GM21528 (cell line): ENCODE measurements around the gene CACFD1.

ENCODE experiments used
- ATAC-seq: cut with Tn5 transposase; IDR thresholded peaks from one replicate; pipeline ENCODE4 v1.9.1; 2021; ENCODE audit warnings: mild to moderate bottlenecking, moderate library complexity; ENCODE audit not compliant: unreplicated experiment, low FRiP score

The CACFD1 gene

GRCh38 chr9:133495327-133496293 lies 35.8 kb downstream of the CACFD1 start:
- no peak for ATAC-seq

DNA sequence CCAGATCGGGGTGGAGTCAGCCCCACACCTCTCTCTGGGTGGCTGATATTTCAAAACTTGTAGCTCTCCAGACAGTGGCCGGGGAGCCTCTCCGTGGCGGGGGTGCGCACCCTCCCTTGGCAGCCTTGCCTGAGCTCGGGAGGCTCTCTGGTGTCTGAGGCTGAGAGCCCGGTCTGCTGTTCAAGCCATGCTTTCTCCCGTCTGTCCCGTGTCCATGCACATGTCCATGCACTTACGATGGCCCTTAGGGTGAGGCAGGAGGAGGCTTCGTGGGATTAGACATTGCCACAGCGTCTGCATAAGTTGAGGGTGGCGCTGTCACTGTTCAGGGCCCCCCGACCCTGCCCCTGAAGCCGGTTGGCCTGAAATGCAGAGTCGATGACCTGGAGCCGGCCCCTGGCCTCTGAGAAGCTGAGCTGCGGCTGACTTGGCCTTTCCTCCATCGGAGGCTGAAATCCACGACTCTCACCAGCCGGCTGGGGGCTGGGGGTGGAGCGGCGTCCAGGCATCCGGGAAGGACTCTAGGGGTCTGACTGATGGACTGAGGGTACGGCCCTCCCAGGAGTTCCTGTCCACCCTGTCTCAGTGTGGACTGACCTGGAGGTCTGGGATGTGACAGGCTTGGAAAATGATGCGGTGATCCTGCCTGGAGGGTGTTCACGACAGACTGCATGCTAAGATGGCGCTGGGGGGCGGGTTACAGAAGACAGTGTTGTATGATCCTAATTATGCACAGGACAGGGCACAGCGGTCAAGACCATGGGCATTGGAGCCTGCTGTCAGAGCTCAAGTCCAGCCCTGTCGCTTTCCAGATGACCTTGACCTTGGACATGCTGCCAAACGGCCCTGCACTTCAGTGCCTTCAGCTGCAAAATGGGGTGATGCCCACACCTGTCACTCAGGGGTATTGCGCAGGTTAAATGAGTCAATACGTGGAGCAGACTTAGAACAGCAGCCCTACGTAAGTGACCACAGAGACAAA lies 37.4 kb downstream of the CACFD1 start:
- ATAC-seq = no peak

- ATAC-seq = no peak
Observed at GRCh38 chr9:133499132-133499891, 39.5 kb downstream of the CACFD1 start.

DNA sequence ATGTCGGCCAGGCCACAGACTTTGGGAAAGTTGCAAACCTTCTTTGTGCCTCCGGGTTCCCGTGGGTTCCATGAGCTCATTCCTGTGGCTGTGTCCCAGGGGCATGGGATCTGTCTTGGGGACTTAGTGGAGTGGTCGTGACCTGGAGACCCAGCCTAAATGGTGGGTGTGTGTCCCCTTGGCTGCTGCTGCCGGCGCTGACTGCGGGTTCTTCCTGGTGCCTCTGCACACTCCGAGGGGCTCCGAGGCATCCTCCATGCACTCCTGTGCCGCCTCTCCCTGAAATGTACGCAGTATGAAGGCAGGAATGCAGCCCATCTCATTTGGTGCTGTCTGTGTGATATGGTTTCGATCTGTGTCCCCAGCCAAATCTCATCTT lies 40.1 kb downstream of the CACFD1 start:
- no peak for ATAC-seq

- no peak for ATAC-seq
Observed at GRCh38 chr9:133502112-133502511, 42.3 kb downstream of the CACFD1 start.

GRCh38 chr9:133505186-133505830 lies 45.5 kb downstream of the CACFD1 start:
- ATAC-seq = no peak

GRCh38 chr9:133505901-133506652 lies 46.3 kb downstream of the CACFD1 start:
- no peak for ATAC-seq

DNA sequence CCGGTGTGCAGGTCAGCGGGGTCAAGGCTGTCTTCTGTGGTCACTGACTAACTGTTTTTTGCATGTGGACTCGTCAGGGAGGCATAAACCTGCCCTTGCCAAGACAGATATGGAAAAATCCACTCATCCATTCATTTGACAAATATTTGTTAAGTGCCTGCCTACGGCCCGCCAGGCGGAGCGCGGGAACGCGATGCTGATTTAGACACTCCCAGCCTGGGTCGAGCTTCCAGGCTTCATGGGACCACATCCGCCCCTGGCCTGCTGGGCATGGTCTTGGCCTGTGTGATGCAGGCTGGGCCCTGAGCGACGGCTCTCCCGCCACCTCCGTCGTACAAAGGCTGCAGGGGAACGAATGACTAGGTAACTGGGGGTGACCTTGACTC lies 46.9 kb downstream of the CACFD1 start:
- no peak for ATAC-seq

DNA sequence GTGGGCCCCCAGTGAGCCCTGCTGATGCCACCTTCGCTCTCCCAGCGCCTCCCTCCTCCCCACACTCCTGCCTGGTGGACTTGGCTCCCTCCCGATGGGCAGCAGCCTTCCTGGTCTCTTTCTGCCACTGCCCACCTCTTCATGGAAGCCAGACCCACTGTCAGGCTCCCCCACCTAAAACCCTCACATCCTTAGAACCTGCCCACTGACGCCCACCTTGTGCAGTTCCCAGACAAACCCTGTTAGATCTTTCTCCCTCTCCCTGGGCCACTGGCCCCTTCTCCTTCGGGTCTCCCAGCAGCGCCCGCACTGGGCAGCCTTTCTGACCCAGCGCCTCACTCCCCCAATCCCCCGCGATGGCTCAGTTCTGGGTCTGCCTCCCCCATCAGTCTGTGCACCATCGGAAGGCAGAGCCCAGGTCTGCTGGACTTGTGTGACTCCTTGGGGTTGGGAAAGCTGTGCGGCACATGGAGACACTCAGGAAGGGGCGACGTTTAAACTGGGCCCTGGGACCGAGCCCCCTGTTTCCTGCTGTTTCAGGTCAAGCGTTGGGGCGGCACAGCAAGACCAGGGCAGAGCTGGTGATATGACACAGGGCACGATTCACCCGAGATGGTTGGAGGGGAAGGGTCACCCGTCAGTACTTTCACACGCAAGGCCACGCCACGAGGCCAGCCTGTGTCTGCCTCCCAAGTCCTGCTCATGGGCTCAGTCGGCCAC lies 47.6 kb downstream of the CACFD1 start:
- ATAC-seq = no peak

GRCh38 chr9:133508046-133508445 lies 48.3 kb downstream of the CACFD1 start:
- no peak for ATAC-seq

GRCh38 chr9:133509179-133510083 lies 49.7 kb downstream of the CACFD1 start:
- ATAC-seq = no peak

DNA sequence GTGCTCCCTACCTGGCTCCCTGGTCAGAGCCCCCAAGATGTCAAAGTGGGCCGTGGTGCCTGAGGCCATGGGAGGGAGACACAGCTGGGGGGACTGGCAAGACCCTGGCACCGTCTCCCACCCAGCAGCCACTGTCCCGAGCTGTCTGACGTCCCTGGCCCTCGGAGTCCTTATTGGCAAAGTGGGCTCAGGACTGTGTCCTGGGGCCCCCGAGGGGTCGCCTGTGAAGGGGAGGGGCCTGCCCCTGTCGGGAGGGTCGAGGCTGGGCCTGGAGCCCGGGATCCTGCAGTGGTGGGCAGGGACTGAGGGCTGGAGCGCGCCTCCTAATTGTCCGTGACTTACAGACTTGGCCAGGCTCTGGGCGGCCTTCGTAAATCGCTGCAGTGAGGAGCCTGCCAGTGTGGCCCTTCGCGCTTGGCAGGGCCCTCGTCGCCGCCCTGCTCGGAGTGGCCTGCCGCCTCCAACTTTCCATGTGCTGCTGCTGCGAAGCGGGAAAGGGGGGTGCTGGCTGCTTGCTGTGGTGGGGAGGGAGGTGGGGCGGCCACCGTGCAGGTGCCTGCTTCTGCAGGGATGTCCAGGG lies 51.2 kb downstream of the CACFD1 start:
- ATAC-seq = no peak

DNA sequence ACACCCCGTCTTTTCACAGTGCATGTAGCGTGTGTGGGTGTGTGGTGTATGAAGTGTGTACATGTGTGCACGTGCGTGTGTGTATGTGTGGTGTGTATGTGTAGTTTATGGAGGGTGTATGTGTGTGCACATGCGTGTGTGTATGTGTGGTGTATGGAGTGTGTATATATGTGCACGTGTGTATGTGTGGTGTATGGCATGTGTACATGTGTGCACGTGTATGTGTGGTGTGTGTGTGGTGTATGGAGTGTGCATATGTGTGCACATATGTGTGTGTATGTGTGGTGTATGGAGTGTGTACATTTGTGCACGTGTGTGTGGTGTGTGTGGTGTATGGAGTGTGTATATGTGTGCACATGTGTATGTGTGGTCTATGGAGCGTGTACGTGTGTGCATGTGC lies 51.8 kb downstream of the CACFD1 start:
- no peak for ATAC-seq

DNA sequence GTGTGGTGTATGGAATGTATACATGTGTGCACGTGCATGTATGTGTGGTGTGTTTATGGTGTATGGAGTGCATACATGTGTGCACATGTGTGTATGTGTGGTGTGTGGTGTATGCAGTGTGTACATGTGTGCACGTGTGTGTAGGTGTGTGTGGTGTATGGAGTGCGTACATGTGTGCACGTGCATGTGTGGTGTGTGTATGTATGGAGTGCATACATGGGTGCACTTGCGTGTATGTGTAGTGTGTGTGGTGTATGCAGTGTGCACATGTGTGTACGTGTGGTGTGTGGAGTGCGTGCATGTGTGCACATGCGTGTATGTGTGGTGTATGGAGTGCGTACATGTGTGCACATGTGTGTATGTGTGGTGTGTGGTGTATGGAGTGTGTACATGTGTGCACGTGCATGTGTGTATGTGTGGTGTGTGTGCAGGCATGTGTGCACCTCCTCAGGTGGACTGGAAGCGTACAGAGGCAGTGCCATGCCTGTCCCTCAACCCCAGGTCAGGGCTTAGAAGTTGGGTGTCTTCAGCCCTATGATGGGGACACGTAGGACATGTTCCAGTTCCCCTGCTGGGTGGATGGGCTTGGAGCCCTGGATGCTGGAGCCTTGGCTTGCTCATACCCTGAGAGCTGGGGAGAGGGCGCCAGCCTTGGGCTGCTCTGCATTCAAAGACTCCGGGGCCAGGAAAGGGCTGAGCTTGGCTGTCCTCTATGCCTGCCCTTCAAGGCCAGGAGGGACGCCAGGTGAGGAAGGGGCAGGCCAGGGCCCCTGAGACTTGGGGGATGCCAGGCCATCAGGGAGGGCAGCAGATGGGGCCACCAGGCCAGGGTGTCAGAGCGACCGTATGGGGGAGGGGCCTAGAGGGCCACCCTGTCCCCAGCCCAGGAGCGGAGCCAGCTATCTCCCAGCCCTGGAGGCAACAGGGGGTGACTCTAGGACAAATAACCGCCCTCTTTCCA lies 52.8 kb downstream of the CACFD1 start:
- ATAC-seq = no peak

DNA sequence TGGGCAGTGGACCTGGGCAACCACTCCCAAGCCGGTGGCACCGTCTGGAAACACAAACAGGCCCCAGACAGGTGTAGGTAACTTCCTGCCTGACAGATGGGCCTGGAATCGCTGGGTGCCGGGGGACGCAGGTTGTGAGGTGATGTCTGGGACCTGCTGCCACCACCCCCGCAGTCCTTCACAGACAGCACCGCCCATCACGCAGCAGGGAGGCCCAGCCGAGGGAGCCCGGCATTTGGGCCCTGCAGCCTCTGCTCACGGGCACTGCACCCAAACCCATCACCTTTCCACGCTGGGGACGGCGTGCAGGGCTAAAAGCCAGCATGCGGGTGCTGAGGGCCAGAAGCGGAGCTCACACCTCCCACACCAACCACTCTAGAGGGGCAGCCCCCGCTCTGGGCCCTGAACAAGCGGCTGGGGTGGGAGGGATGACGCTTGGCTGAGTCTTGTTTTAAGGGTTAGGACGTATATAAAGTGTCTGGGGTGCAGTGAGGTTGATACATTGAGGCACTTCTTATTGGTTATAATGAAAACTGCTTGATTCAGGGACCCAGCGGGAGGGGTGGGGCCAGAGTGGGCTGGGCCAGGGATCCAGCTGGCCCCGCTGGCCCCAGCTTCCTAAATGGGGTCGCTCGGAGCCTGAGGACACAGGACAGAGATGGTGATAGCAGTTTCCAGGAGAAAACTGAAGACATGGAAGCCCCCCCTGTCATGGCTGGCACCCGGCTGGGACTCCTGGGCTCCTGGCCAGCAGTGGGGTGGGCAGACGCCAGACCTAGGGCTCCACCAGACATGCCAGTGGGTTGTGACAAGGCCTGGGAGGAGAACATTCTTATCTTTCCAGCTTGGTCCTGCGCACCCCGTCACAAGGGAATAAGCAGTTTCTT lies 53.7 kb downstream of the CACFD1 start:
- ATAC-seq = no peak
